Measurements from ENCODE around the gene DSCAM.

DNA sequence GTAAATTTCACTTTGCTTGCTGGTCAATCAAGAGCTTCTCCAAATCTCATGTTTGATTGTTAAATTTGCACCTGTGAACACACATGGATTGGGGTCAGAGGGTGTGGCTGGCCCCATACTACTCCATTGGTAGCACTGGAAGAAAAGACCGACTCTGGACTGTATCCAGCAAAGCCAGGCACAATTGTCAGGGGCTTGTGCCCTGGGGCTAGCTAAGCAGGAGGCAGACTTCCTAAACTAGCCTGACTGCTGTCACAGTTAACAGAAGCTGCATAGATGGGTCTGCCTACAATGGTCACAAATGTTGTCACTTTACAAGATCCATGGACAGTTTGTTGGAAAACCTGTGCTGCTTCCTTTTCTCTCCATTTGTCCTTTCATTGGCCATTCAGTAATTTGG is 421.0 kb downstream of the DSCAM start:
- TF ChIP-seq, protein P1, sequence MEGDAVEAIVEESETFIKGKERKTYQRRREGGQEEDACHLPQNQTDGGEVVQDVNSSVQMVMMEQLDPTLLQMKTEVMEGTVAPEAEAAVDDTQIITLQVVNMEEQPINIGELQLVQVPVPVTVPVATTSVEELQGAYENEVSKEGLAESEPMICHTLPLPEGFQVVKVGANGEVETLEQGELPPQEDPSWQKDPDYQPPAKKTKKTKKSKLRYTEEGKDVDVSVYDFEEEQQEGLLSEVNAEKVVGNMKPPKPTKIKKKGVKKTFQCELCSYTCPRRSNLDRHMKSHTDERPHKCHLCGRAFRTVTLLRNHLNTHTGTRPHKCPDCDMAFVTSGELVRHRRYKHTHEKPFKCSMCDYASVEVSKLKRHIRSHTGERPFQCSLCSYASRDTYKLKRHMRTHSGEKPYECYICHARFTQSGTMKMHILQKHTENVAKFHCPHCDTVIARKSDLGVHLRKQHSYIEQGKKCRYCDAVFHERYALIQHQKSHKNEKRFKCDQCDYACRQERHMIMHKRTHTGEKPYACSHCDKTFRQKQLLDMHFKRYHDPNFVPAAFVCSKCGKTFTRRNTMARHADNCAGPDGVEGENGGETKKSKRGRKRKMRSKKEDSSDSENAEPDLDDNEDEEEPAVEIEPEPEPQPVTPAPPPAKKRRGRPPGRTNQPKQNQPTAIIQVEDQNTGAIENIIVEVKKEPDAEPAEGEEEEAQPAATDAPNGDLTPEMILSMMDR (IDR thresholded peaks at IDR 0.05) = no peak
- TF ChIP-seq POLR2A (IDR thresholded peaks at IDR 0.05) = no peak
